Neuronal stem cell (in vitro differentiated cells): Measurements from ENCODE around the gene LRRN4.

Source experiments
- DNase-seq: peaks from one replicate; pipeline ENCODE4 v3.0.0-alpha.2; 2013; ENCODE audit warnings: low spot score
- H2AFZ ChIP-seq: one replicate; pipeline ENCODE4 v1.6.1; 2013; ENCODE audit warnings: mild to moderate bottlenecking, low read length, inconsistent platforms
- H2AK5ac ChIP-seq: 2 replicates; pipeline ENCODE4 v1.6.1; 2013; ENCODE audit warnings: low read depth, mild to moderate bottlenecking, inconsistent platforms, low read length, moderate library complexity, mixed read lengths
- H2BK120ac ChIP-seq: 2 replicates; pipeline ENCODE4 v1.6.1; 2013; ENCODE audit warnings: low read depth, mild to moderate bottlenecking, inconsistent platforms, low read length, moderate library complexity, mixed read lengths
- H2BK12ac ChIP-seq: one replicate; pipeline ENCODE4 v1.6.1; 2013; ENCODE audit warnings: low read length, inconsistent platforms
- H2BK15ac ChIP-seq: 2 replicates; pipeline ENCODE4 v1.6.1; 2013; ENCODE audit warnings: mild to moderate bottlenecking, low read length, inconsistent platforms, mixed read lengths
- H2BK5ac ChIP-seq: one replicate; pipeline ENCODE4 v1.6.1; 2013; ENCODE audit warnings: inconsistent platforms, mild to moderate bottlenecking, low read length, moderate library complexity
- H3K14ac ChIP-seq: one replicate; pipeline ENCODE4 v1.6.1; 2013; ENCODE audit warnings: low read length, inconsistent platforms
- H3K18ac ChIP-seq: 2 replicates; pipeline ENCODE4 v1.6.1; 2013; ENCODE audit warnings: low read length, inconsistent platforms
- H3K23ac ChIP-seq: 2 replicates; pipeline ENCODE4 v1.6.1; 2013; ENCODE audit warnings: low read depth, mild to moderate bottlenecking, mixed read lengths, low read length, inconsistent platforms; ENCODE audit not compliant: poor library complexity
- H3K27ac ChIP-seq: replicated peaks from 3 replicates; pipeline ENCODE4 v1.5.1; 2013; ENCODE audit warnings: low read length, inconsistent platforms
- H3K27me3 ChIP-seq, 3 experiments: 2 replicates each; pipeline ENCODE4 v1.6.1; 2013; ENCODE audit warnings: low read length in 3 of 3, mild to moderate bottlenecking in 2 of 3, inconsistent platforms in 1 of 3, low read depth in 1 of 3, mixed read lengths in 1 of 3, moderate library complexity in 1 of 3; ENCODE audit not compliant: control insufficient read depth in 3 of 3, insufficient read depth in 3 of 3
- H3K36me3 ChIP-seq, 2 donors: replicated peaks in 1 of 2; 2 replicates each; pipeline ENCODE4 v1.6.1; 2013; ENCODE audit warnings: low read length in 2 of 2; ENCODE audit not compliant: control insufficient read depth in 2 of 2, insufficient read depth in 2 of 2
- H3K4ac ChIP-seq: 2 replicates; pipeline ENCODE4 v1.6.1; 2013; ENCODE audit warnings: inconsistent platforms, mild to moderate bottlenecking, low read length, moderate library complexity
- H3K4me1 ChIP-seq, 2 donors: 1 replicate in 1 of 2; 2 replicates in 1 of 2; pipeline ENCODE4 v1.6.1; 2013; ENCODE audit warnings: low read length in 2 of 2, low read depth in 1 of 2; ENCODE audit not compliant: control insufficient read depth in 2 of 2, insufficient read depth in 1 of 2
- H3K4me2 ChIP-seq: one replicate; pipeline ENCODE4 v1.6.1; 2013; ENCODE audit warnings: mild to moderate bottlenecking, low read length, inconsistent platforms; ENCODE audit not compliant: insufficient read depth, poor library complexity, severe bottlenecking
- H3K4me3 ChIP-seq, 2 donors: 2 replicates each; pipeline ENCODE4 v1.5.1; 2013; ENCODE audit warnings: low read length in 2 of 2, mild to moderate bottlenecking in 2 of 2, inconsistent platforms in 1 of 2, moderate library complexity in 1 of 2
- H3K79me1 ChIP-seq: one replicate; pipeline ENCODE4 v1.6.1; 2013; ENCODE audit warnings: low read depth, mild to moderate bottlenecking, inconsistent platforms, low read length, moderate library complexity
- H3K9ac ChIP-seq: one replicate; pipeline ENCODE4 v1.6.1; 2013; ENCODE audit warnings: mild to moderate bottlenecking, low read depth, low read length, inconsistent platforms; ENCODE audit not compliant: poor library complexity
- H3K9me3 ChIP-seq, 2 donors: replicated peaks in 1 of 2; 2 replicates each; pipeline versions ENCODE3 to v1.6.1; 2013; ENCODE audit warnings: low read length in 2 of 2, mild to moderate bottlenecking in 2 of 2, inconsistent platforms in 1 of 2, low read depth in 1 of 2, mixed read lengths in 1 of 2, moderate library complexity in 1 of 2; ENCODE audit not compliant: control insufficient read depth in 2 of 2, insufficient read depth in 1 of 2
- H4K8ac ChIP-seq: one replicate; pipeline ENCODE4 v1.6.1; 2013; ENCODE audit warnings: low read depth, mild to moderate bottlenecking, inconsistent platforms, low read length, moderate library complexity
- H4K91ac ChIP-seq: one replicate; pipeline ENCODE4 v1.6.1; 2013; ENCODE audit warnings: low read length, low read depth, mild to moderate bottlenecking, inconsistent platforms; ENCODE audit not compliant: poor library complexity
- WGBS, 2 donors: extraction: QIAGEN DNeasy Blood & Tissue Kit; methylation state at CpG; one replicate each; pipeline ENCODE4 v1.1.7; 2013; ENCODE audit warnings: missing lambda C conversion rate in 2 of 2, mixed read lengths in 1 of 2; ENCODE audit not compliant: insufficient read length in 2 of 2, insufficient replicate concordance in 1 of 2; ENCODE audit errors: extremely low coverage in 2 of 2; 5-methylcytosine and 5-hydroxymethylcytosine counted together

The LRRN4 gene

GRCh38 chr20:6061544-6061943, 7.7 kb upstream of the LRRN4 start:
- Histone ChIP-seq H2AFZ (no peak overlapping the region), H2BK5ac (no peak overlapping the region), H3K23ac (no peak overlapping the region), H2AK5ac (no peak overlapping the region), H3K79me1 (no peaks in the 10 kb centered on the region), H3K4me3 (no peak overlapping the region), H3K9me3 (no peaks in the 10 kb centered on the region), H4K91ac (no peak overlapping the region), H3K4ac (no peak overlapping the region), H3K27me3 (peaks cover 0 to 21% (median 0%) of the 10 kb centered on the region in 3 experiments), H3K4me1 (no peaks in the 10 kb centered on the region), H4K8ac (no peak overlapping the region), H3K36me3 (no peaks in the 10 kb centered on the region), H3K9ac (no peak overlapping the region), H3K14ac (no peak overlapping the region), H3K27ac (no peak overlapping the region), H2BK120ac (no peak overlapping the region), H2BK15ac (no peak overlapping the region), H3K18ac (no peak overlapping the region), H2BK12ac (no peak overlapping the region), H3K4me2 (no peak overlapping the region)
- no CpG with 5 or more reads among the region's 2 CpGs for WGBS, 2 donors
- DNase-seq: no peak

DNA sequence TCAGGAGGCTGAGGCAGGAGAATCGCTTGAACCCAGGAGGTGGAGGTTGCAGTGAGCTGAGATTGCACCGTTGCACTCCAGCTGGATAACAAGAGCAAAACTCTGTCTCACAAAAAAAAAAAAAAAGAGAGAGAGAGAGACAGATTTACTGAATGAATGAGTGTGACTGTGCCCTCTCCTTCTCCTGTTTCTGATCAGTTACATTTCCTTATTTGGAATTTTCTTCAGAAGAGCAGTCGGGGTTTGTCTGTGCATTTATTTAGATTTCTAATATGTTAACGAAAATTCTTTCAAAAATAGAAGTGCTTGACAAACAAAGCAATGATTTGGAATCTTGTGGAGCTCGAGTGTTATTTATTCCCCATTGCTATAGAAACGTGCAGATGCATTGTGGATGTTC, 6.4 kb upstream of the LRRN4 start:
- Histone ChIP-seq H4K91ac (no peak overlapping the region), H3K18ac (no peak overlapping the region), H3K27me3 (peaks cover 0 to 31% (median 0%) of the 10 kb centered on the region in 3 experiments), H2BK120ac (no peak overlapping the region), H3K27ac (no peak overlapping the region), H3K36me3 (no peaks in the 10 kb centered on the region), H2AFZ (no peak overlapping the region), H3K9ac (no peak overlapping the region), H3K23ac (no peak overlapping the region), H3K4ac (no peak overlapping the region), H3K4me1 (no peaks in the 10 kb centered on the region), H3K9me3 (no peaks in the 10 kb centered on the region), H3K4me3 (no peak overlapping the region), H4K8ac (no peak overlapping the region), H2BK15ac (no peak overlapping the region), H3K14ac (no peak overlapping the region), H3K4me2 (no peak overlapping the region), H2BK5ac (no peak overlapping the region), H2BK12ac (no peak overlapping the region), H3K79me1 (no peaks in the 10 kb centered on the region), H2AK5ac (no peak overlapping the region)
- no CpG with 5 or more reads among the region's 6 CpGs for WGBS, 2 donors
- DNase-seq: no peak

- Histone ChIP-seq H3K4me1 (peaks cover 0 to 4% of the 10 kb centered on the region in 2 donors), H3K4me3 (no peak overlapping the region), H3K4me2 (no peak overlapping the region), H4K8ac (no peak overlapping the region), H3K27me3 (peaks cover 0 to 39% (median 4%) of the 10 kb centered on the region in 3 experiments), H3K14ac (no peak overlapping the region), H3K9me3 (no peaks in the 10 kb centered on the region), H2AFZ (no peak overlapping the region), H2BK5ac (no peak overlapping the region), H3K18ac (no peak overlapping the region), H3K79me1 (no peaks in the 10 kb centered on the region), H2BK15ac (no peak overlapping the region), H2BK12ac (no peak overlapping the region), H3K27ac (no peak overlapping the region), H3K9ac (no peak overlapping the region), H4K91ac (no peak overlapping the region), H3K36me3 (no peaks in the 10 kb centered on the region), H3K23ac (no peak overlapping the region), H2BK120ac (no peak overlapping the region), H2AK5ac (no peak overlapping the region), H3K4ac (no peak overlapping the region)
- no peak for DNase-seq
- no CpG with 5 or more reads among the region's 7 CpGs for WGBS, 2 donors
Measured at GRCh38 chr20:6058684-6059295, 4.9 kb upstream of the LRRN4 start.

- H2AK5ac ChIP-seq: no peak overlapping the region
- H3K9ac ChIP-seq: no peak overlapping the region
- H4K91ac ChIP-seq: no peak overlapping the region
- no peak overlapping the region for H2AFZ ChIP-seq
- no peak overlapping the region for H2BK5ac ChIP-seq
- no peak overlapping the region for H3K4me2 ChIP-seq
- H3K36me3 ChIP-seq: no peaks in the 10 kb centered on the region
- DNase-seq: no peak
- H2BK120ac ChIP-seq: no peak overlapping the region
- no peaks in the 10 kb centered on the region for H3K79me1 ChIP-seq
- no peak overlapping the region for H3K14ac ChIP-seq
- H3K4me3 ChIP-seq: no peak overlapping the region
- no peak overlapping the region for H3K27ac ChIP-seq
- H3K4ac ChIP-seq: no peak overlapping the region
- H3K23ac ChIP-seq: no peak overlapping the region
- H3K27me3 ChIP-seq: peaks cover 0 to 50% (median 15%) of the 10 kb centered on the region in 3 experiments
- no peak overlapping the region for H2BK12ac ChIP-seq
- H2BK15ac ChIP-seq: no peak overlapping the region
- no peaks in the 10 kb centered on the region for H3K9me3 ChIP-seq
- peaks cover 0 to 6% of the 10 kb centered on the region in 2 donors for H3K4me1 ChIP-seq
- no CpG with 5 or more reads among the region's 2 CpGs for WGBS, 2 donors
- no peak overlapping the region for H3K18ac ChIP-seq
- H4K8ac ChIP-seq: no peak overlapping the region
Measured at GRCh38 chr20:6057691-6058090, 3.8 kb upstream of the LRRN4 start.
